ENCODE results near the gene ZNF385D. TPM values are rescaled to one million over a fixed set of nuclear protein-coding genes. Genes with fewer than 3 reads are reported as not detected.

Gene ZNF385D
- total RNA-seq, 1 experiment from 2014 or later: not detected

- no peak for TF ChIP-seq CTCF (IDR thresholded peaks at IDR 0.05; ENCODE audit: unreplicated experiment)
- no peak overlapping the region for H3K4me3 Mint-ChIP-seq (ENCODE audit: low read depth, unreplicated experiment)
- no peak overlapping the region for H3K27ac Mint-ChIP-seq (ENCODE audit: unreplicated experiment)
- CTCF ChIA-PET: no interaction called here
- BruUV-seq (replicated peaks): no TSS peak
- DNase-seq: no peak
- no peaks in the 10 kb centered on the region for H3K36me3 Mint-ChIP-seq (ENCODE audit: insufficient read depth, unreplicated experiment)
- H3K4me1 Mint-ChIP-seq (ENCODE audit: low read depth, unreplicated experiment): peaks cover 11% of the 10 kb centered on the region
- intact Hi-C loops (cut with micrococcal nuclease; ENCODE audit: unreplicated experiment): no loop called here
- peaks cover 3% of the 10 kb centered on the region for H3K9me3 Mint-ChIP-seq (ENCODE audit: low read depth, unreplicated experiment)
- no peaks in the 10 kb centered on the region for H3K27me3 Mint-ChIP-seq (ENCODE audit: unreplicated experiment)
Observed at GRCh38 chr3:21781355-21781754, 30.3 kb upstream of the ZNF385D start.

- CTCF ChIA-PET: no interaction called here
- Mint-ChIP-seq H3K36me3 (ENCODE audit: insufficient read depth, unreplicated experiment) (no peaks in the 10 kb centered on the region), H3K9me3 (ENCODE audit: low read depth, unreplicated experiment) (peaks cover 3% of the 10 kb centered on the region), H3K27me3 (ENCODE audit: unreplicated experiment) (no peaks in the 10 kb centered on the region), H3K27ac (ENCODE audit: unreplicated experiment) (no peak overlapping the region), H3K4me3 (ENCODE audit: low read depth, unreplicated experiment) (no peak overlapping the region), H3K4me1 (ENCODE audit: low read depth, unreplicated experiment) (peaks cover 11% of the 10 kb centered on the region)
- BruUV-seq (replicated peaks): no TSS peak
- intact Hi-C loops (cut with micrococcal nuclease; ENCODE audit: unreplicated experiment): no loop called here
- no peak for TF ChIP-seq CTCF (IDR thresholded peaks at IDR 0.05; ENCODE audit: unreplicated experiment)
- DNase-seq: no peak
Observed at GRCh38 chr3:21779909-21780308, 28.9 kb upstream of the ZNF385D start.

GRCh38 chr3:21778715-21779114 is 27.7 kb upstream of the ZNF385D start:
- Mint-ChIP-seq H3K4me1 (ENCODE audit: low read depth, unreplicated experiment) (peaks cover 11% of the 10 kb centered on the region), H3K9me3 (ENCODE audit: low read depth, unreplicated experiment) (peaks cover 5% of the 10 kb centered on the region), H3K4me3 (ENCODE audit: low read depth, unreplicated experiment) (no peak overlapping the region), H3K27ac (ENCODE audit: unreplicated experiment) (no peak overlapping the region), H3K36me3 (ENCODE audit: insufficient read depth, unreplicated experiment) (no peaks in the 10 kb centered on the region), H3K27me3 (ENCODE audit: unreplicated experiment) (no peaks in the 10 kb centered on the region)
- no peak for TF ChIP-seq CTCF (IDR thresholded peaks at IDR 0.05; ENCODE audit: unreplicated experiment)
- CTCF ChIA-PET: interaction anchor here (0.6 to 0.7 kb wide), 2 partner anchors 19 to 720 kb away, joined by 3 to 6 read pairs; no protein-coding TSS in a partner anchor
- intact Hi-C loops (cut with micrococcal nuclease; ENCODE audit: unreplicated experiment): no loop called here
- BruUV-seq (replicated peaks): no TSS peak
- no peak for DNase-seq

GRCh38 chr3:21777821-21778220 is 26.8 kb upstream of the ZNF385D start:
- intact Hi-C loops (cut with micrococcal nuclease; ENCODE audit: unreplicated experiment): no loop called here
- Mint-ChIP-seq H3K27me3 (ENCODE audit: unreplicated experiment) (no peaks in the 10 kb centered on the region), H3K36me3 (ENCODE audit: insufficient read depth, unreplicated experiment) (no peaks in the 10 kb centered on the region), H3K4me1 (ENCODE audit: low read depth, unreplicated experiment) (peaks cover 11% of the 10 kb centered on the region), H3K9me3 (ENCODE audit: low read depth, unreplicated experiment) (peaks cover 5% of the 10 kb centered on the region), H3K27ac (ENCODE audit: unreplicated experiment) (peak overlapping the region; percentile 28), H3K4me3 (ENCODE audit: low read depth, unreplicated experiment) (no peak overlapping the region)
- DNase-seq: no peak
- no TSS peak for BruUV-seq (replicated peaks)
- CTCF ChIA-PET: no interaction called here
- TF ChIP-seq CTCF (IDR thresholded peaks at IDR 0.05; ENCODE audit: unreplicated experiment): no peak
